ENCODE data around the gene MKRN1.
A peak's percentile ranks its signal among the peaks of the same experiment; 100 is the strongest.
"Not testable (repeated sequence)": the region's sequence is repeated elsewhere in the genome, so short reads cannot be mapped to it uniquely, and the experiment has no call there.

The MKRN1 gene

DNA sequence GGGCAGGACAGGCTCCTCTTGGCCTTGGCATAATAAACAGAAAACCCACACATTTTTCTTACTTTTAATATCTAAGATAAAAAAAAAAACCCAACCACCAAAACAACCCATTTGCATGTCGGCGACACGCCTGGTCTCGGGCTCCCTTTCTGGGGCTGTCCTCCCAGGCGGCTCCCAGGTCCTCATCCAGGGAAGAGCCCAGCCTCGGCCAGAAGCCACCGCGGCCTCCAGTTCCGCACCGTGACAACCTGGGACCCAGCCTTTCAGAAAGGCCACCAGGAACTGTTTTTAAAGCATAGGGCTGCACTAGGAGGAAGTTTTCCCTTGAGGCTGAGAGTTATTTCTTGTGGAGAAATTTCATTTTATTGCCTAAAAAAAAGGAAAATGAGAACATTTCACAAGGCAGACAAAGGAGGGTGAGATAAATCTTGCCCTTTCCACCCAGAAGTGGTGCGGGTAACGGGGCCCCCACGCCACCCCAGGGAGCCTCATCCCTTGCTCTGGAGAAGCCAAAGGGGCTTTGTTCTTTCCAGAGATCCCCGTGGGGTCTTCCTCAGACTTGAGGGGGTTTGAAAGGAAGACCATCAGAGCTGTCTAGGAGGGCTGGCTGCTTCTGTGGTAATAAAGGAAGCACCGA, 39.2 kb upstream of the MKRN1 start:
- H3K27ac ChIP-seq = no peak overlapping the region
- TF ChIP-seq, protein P1, sequence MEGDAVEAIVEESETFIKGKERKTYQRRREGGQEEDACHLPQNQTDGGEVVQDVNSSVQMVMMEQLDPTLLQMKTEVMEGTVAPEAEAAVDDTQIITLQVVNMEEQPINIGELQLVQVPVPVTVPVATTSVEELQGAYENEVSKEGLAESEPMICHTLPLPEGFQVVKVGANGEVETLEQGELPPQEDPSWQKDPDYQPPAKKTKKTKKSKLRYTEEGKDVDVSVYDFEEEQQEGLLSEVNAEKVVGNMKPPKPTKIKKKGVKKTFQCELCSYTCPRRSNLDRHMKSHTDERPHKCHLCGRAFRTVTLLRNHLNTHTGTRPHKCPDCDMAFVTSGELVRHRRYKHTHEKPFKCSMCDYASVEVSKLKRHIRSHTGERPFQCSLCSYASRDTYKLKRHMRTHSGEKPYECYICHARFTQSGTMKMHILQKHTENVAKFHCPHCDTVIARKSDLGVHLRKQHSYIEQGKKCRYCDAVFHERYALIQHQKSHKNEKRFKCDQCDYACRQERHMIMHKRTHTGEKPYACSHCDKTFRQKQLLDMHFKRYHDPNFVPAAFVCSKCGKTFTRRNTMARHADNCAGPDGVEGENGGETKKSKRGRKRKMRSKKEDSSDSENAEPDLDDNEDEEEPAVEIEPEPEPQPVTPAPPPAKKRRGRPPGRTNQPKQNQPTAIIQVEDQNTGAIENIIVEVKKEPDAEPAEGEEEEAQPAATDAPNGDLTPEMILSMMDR (IDR thresholded peaks at IDR 0.05) = no peak
- TF ChIP-seq ZFX (IDR thresholded peaks at IDR 0.05; ENCODE audit: borderline replicate concordance) = no peak

DNA sequence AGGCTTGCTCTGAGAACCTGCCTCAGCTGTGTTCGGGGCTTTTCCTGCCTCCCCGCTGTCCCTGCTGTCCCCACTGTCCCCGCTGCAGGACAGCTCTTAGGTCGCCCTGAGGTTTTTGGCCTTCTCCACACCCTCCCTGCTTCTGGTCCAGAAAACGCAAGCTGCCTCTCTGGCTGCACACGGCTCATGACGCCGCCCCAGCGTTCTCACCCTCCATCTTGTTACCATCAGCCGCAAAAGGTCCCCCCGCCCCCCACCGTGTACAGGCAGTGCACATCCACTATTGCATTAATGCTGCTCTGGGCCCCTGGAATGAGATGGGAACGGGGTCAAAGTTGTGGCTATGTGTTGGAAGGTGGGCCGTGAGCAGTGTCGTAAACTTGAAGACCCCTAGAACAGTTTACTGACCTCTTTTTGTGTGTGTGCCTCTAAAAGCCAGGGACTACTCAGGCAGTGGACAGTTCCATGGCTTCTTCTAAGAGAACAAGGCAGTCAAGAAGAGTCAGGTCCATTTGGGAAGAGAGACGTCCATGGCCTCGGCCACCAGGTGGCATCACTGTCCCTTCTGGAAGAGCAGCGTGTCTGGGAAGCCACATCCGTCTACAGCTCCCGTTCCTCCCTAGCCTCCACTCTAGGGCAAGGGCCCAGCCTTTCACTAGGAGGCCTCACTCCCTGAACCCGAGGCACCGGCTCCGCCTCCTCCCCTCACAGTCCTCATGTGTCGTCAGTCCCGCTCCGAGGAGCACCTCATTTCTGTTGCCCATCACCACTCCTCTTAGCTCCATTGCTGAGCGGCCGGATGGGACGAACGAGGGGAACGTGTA, 38.5 kb upstream of the MKRN1 start:
- TF ChIP-seq ZFX (IDR thresholded peaks at IDR 0.05; ENCODE audit: borderline replicate concordance) = no peak
- TF ChIP-seq, protein P1 (IDR thresholded peaks at IDR 0.05) = peak; percentile 96
- H3K27ac ChIP-seq = no peak overlapping the region

DNA sequence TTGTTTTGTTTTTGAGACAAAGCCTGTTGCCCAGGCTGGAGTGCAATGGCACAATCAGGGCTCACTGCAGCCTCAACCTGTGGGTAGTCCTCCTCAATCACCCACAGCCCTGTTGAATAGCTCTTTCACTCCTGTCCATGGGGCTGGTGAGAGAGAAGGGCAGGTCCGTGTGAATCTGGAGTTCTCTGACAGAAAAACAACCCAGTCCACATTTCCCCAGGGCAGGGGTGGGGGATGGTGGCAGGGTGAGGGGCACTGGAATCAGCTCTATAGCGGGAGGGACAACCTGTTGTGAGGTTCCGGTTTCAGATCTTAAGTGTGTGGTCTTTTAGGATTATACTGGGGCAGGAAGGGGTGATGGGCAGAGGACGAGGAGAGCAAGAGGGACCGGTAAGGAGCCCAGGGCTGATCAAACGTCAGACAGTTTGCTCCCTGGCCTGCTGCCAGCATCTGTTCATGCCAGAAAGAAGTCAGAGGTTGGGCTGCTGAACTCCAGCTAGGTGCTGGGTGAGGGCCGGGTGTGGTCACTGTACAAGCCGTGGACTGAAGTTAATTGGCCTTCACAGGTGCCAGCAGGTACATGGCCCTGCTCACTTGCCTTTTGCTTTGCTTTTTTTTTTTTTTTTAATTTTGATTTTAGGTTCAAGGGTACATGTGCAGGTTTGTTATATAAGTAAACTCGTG, 33.2 kb upstream of the MKRN1 start:
- H3K27ac ChIP-seq = peak overlapping the region; percentile 53
- TF ChIP-seq ZFX (IDR thresholded peaks at IDR 0.05; ENCODE audit: borderline replicate concordance) = no peak

DNA sequence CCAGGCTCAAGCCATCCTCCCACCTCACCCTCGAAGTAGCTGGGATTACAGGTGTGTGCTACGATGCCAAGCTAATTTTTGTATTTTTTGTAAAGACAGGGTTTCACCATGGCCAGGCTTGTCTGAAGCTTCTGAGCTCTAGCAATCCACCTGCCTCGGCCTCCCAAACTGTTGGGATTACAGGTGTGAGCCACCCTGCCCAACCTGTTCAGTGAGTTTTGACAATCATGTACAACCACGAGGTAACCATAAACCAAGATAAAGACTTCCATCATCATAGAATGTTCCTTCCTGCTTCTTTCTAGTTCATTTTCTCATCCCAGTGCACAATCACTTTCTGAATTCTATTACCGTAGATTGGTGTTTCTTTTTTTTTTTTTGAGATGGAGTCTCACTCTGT, 30.5 kb upstream of the MKRN1 start:
- TF ChIP-seq, protein P1 (IDR thresholded peaks at IDR 0.05) = no peak
- TF ChIP-seq ZFX (IDR thresholded peaks at IDR 0.05; ENCODE audit: borderline replicate concordance) = no peak
- H3K27ac ChIP-seq = no peak overlapping the region

DNA sequence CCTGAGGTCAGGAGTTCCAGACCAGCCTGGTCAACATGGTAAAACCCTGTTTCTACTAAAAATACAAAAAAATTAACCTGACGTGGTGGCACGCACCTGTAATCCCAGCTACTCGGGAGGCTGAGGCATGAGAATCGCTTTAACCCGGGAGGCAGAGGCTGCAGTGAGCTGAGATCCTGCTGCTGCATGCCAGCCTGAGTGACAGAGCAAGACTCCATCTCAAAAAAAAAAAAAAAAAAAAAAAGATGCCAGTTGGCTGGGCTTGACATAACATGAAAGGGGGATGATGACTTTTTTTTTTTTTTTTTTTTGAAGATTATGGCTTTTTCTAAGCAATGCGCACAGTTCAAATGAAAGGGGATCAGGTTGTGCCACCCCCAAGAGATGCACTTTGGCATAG, 28.3 kb upstream of the MKRN1 start:
- not testable (repeated sequence) for H3K27ac ChIP-seq

DNA sequence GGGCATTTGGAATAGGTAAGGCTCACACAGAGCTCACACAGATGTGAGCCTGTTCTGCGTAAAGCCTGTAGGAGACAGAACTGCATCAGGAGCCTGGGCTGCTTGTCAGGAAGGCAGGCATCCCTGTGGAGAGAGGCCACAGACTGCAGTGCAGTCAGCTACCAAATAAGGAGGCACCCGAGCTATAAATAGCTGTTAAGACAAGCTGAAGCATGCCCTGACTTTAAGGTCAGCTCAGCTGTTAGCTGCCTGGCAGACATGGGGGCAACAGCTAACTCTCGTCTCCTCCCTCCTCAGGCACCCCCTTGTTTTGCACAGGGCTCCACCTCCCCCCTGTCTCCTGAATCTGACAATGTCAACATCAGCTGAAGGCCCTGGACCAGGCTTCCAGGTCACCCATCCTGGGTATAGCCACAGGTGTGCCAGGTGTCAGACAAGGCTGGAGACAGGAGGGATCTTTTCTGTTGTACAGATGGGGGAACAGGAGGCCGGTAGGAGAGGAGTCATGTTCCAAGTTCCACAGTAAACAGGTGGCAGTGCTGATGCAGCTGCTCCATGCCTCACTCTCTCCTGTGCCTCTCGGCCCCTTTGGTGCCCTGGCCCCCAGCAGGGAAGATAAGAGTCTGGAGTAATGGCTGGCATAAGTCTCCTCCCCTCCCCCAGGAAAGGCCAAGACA, 27.6 kb upstream of the MKRN1 start:
- H3K27ac ChIP-seq = peak overlapping the region; percentile 18; the same call in 1 of the 2 replicates

DNA sequence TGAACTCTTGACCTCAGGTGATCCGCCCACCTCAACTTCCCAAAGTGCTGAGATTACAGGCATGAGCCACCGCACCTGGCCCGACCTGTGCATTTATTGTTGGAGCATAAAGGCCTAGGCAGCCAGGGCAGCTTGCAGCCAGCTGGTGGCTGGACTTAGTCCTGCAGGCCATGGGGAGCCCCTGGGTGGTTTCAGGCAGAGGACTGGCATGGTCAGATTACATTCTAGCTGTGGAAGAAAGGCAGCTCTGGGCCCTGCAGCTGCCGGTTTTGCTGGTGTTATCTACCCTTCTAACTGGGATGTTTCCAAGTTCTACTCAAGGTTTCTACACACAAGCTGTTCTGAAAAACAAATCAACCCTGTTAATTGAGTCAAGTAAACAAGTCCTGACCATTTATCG, 22.7 kb upstream of the MKRN1 start:
- H3K27ac ChIP-seq = no peak overlapping the region
- no peak for TF ChIP-seq ZFX (IDR thresholded peaks at IDR 0.05; ENCODE audit: borderline replicate concordance)
- TF ChIP-seq, protein P1 (IDR thresholded peaks at IDR 0.05) = no peak

More for the DNA sequence above, 27.6 kb upstream of the MKRN1 start:
- TF ChIP-seq, protein P1 (IDR thresholded peaks at IDR 0.05) = no peak
- no peak for TF ChIP-seq ZFX (IDR thresholded peaks at IDR 0.05; ENCODE audit: borderline replicate concordance)

DNA sequence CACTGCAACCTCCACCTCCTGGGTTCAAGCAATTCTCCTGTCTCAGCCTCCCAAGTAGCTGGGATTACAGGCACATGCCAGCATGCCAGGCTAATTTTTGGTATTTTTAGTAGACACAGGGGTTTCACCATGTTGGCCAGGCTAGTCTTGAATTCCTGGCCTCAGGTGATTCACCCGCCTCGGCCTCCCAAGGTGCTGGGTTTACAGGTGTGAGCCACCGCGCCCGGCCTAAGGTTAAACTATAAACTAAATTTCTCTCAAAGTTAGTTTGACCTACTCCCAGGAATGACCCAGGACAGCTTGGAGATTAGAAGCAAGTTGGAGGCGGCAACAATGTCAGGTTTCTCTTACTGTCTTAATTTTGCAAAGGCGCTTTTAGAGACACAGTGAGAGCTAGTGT, 18.5 kb upstream of the MKRN1 start:
- H3K27ac ChIP-seq = not testable (repeated sequence)

Data from 22Rv1 (cell line).